Cerebellar cortex (tissue), 1 donor: Measurements from ENCODE around the gene PCDHAC1.
A peak's percentile ranks its signal among the peaks of the same experiment; 100 is the strongest.
"Not testable (repeated sequence)": the region's sequence is repeated elsewhere in the genome, so short reads cannot be mapped to it uniquely, and the experiment has no call there.

ENCODE experiments used
- DNase-seq: peaks from one replicate; pipeline ENCODE4 v3.0.0-alpha.2; 2015; ENCODE audit warnings: low spot score

Gene PCDHAC1

GRCh38 chr5:140925806-140926442 is at the start of gene PCDHAC1:
Gene PCDHAC1 (plus strand): TSS chr5:140926299. CDS start chr5:140926893, 594 bp downstream.
- peak; percentile 51 for DNase-seq

DNA sequence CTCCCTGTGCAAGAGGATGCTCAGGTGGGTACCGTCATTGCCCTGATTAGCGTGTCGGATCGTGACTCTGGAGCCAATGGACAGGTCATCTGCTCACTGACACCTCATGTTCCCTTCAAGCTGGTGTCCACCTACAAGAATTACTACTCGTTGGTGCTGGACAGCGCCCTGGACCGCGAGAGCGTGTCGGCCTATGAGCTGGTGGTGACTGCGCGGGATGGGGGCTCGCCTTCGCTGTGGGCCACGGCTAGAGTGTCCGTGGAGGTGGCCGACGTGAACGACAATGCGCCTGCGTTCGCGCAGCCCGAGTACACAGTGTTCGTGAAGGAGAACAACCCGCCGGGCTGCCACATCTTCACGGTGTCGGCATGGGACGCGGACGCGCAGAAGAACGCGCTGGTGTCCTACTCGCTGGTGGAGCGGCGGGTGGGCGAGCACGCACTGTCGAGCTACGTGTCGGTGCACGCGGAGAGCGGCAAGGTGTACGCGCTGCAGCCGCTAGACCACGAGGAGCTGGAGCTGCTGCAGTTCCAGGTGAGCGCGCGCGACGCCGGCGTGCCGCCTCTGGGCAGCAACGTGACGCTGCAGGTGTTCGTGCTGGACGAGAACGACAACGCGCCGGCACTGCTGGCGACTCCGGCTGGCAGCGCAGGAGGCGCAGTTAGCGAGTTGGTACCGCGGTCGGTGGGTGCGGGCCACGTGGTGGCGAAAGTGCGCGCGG is 49.4 kb upstream of the PCDHAC1 start:
- DNase-seq = not testable (repeated sequence)

- no peak for DNase-seq
Observed at GRCh38 chr5:140877262-140877581, 48.9 kb upstream of the PCDHAC1 start.

DNA sequence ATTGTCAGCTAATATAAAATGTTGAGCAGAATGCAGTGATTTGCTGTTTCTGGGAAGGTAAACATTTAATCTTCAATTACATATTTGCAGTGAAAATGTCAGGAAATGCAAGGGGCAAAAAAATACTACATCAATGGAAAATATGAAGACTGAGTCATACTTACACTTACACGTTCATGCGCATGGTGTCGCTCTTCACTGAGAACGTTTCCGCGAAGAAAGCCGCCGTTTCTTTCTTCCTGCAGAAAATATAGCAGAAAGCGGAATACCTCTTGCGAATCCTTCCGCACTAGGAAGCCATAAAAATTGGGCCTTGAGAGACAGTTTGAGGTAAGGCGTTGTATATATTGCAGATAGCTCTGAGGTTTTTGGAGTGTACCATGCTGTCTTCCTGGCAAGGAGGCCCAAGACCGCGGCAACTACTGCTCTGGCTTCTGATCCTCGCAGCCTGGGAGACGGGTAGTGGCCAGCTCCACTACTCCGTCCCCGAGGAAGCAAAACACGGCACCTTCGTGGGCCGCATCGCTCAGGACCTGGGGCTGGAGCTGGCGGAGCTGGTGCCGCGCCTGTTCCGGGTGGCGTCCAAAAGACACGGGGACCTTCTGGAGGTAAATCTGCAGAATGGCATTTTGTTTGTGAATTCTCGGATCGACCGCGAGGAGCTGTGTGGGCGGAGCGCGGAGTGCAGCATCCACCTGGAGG is 44.1 kb upstream of the PCDHAC1 start, which contains the start of gene PCDHA13:
Gene PCDHA13 (plus strand): TSS at position 236 of the 702 bp plus-strand sequence. CDS start 145 bp downstream, at position 381.
- DNase-seq = peak; percentile 19

- peak; percentile 13 for DNase-seq
Observed at GRCh38 chr5:140882591-140882899, 43.6 kb upstream of the PCDHAC1 start.

DNA sequence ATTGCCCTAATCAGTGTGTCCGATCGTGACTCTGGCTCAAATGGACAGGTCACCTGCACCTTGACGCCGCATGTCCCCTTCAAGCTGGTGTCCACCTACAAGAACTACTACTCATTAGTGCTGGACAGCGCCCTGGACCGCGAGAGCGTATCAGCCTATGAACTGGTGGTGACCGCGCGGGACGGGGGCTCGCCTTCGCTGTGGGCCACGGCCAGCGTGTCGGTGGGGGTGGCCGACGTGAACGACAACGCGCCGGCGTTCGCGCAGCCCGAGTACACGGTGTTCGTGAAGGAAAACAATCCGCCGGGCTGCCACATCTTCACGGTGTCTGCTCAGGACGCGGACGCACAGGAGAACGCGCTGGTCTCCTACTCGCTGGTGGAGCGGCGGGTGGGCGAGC is 42.7 kb upstream of the PCDHAC1 start:
- DNase-seq = no peak

- no peak for DNase-seq
Observed at GRCh38 chr5:140883927-140884697, 42.0 kb upstream of the PCDHAC1 start.

GRCh38 chr5:140916325-140916724 is 9.8 kb upstream of the PCDHAC1 start:
- no peak for DNase-seq

- DNase-seq = peak; percentile 11
Observed at GRCh38 chr5:140923601-140924000, 2.5 kb upstream of the PCDHAC1 start.

DNA sequence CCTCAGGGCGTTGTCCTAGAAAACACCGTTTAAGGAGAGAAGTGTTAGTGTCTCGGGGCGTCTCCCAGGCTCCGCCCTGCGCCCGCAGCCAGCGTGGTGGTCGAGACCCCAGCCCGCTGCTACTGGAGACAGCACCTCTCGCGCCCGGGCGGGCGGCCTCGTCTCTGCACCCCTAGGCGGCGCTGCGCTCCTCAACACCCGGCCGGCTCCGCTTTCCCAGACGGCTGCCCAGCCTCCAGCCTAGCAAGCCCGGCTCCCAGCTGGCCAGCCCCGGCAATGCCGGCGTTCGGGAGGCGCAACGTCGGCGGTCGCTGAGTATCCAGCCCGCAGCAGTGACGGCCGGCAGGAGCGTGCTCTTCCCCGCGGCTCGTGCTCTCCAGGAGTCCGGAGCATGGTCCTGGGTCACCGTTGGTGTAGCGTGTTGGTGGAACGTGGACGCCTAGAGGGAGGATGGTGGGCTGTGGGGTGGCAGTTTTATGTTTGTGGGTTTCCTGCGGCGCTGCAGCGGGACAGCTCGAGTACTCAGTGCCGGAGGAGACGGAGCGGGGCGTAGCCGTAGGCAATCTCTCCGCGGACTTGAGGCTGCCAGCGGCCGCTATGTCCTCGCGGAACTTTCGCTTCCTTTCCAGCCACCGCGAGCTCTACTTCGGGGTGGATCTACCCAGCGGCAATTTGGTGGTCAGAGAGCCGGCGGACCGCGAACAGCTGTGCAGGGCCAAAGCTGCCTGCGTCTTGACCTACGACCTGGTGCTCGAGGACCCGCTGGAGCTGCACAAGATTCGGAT is 536 bp downstream of the PCDHAC1 start:
- DNase-seq = peak; percentile 83

GRCh38 chr5:140927228-140927573 is 1.1 kb downstream of the PCDHAC1 start:
- peak; percentile 20 for DNase-seq

DNA sequence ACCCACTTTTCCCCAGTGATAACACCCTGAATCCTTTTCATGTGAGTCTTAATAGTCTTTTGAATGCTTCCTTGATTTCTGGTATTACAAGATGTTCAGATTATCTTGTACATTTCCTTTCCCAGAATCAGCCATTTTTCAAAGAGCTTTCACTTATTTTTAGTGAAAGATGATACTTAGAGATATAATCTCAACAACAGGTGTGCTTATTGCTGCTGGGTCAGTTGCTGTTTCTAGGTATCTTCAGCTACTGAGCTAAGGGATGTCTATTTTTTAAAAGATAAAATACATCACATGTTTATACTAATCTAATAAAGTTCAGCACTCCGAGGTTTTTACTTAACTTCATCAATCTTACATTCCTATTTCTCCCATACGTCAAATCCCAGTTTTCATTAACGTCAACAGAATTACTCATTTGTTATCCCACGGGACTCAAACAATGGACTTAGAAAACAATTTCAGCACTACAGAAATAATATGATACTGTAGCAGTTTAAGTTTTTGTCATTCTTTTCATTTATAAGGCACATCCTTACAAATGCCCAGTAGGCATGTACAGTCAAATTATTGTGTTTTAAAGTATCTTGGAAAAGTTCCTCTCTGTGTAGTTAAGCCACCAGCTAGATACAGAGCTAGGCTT is 9.0 kb downstream of the PCDHAC1 start:
- no peak for DNase-seq

DNA sequence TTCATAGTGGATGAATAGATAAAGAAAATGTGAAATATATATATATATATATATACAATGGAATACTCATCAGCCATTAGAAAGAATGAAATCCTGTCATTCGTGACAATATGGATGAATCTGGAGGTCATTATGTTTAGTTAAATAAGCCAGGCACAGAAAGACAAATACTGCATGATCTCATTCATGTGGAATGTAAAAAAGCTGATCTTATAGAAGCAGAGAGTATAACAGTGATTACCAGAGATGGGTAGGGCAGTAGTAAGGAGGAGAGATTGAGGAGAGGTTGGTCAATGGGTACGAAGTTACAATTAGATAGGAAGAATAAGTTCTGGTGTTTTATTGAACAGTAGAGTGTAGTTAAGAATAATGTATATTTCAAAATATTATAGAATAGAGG is 20.5 kb downstream of the PCDHAC1 start:
- no peak for DNase-seq

DNA sequence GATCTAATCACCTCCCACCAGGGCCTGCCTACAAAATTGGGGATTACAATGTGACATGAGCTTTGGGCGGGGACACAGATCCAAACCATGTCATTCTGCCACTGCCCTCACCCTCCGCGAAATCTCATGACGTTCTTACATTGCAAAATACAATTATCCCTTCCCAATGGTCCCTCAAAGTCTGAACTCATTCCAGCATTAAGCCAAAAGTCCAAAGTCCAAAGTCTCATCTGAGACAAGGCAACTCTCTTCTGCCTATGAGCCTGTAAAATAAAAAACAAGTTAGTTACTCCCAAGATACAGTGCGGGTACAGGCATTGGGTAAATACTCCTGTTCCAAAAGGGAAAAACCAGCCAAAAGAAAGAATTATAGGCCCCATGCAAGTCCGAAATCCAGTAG is 25.5 kb downstream of the PCDHAC1 start:
- no peak for DNase-seq

DNA sequence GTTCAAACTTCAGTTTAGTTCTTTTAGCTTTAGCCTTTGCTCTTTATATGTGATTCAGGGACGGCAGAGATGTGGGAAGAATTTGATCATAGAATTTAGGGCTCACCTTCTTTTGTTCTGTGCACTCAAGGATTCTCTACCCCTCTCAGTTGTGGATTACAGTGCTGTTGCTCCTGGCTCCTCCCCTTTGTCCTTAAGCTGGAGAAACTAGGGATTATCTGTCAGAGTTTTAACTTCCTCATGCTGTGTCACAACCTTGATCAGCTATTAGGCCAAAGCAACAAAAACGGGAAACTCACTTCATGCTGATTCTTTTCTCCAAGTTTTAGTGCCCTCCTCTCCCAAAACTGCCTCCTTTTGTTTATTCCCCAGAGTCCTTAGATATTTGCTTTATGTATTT is 27.1 kb downstream of the PCDHAC1 start:
- DNase-seq = no peak

DNA sequence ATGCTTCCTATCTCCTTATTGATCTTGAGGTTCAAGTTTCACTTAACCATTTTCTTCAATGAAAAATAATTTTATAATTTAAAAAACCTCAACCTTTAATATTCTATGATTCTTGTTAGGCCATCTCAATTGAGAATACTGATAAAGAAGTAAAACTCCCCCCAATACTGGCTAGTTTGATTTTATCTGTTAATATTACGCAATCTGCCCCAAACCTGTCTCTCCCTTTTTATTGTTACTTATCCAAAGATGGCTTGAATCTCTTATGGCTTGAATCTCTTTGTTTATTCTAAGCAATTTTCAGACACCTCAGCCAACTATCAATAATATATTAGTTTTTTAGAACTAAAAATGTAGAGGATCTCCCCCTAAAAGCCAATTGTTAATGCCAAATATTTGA is 36.1 kb downstream of the PCDHAC1 start:
- DNase-seq = no peak

GRCh38 chr5:140964356-140964755 is 38.3 kb downstream of the PCDHAC1 start:
- no peak for DNase-seq

GRCh38 chr5:140965905-140966292 is 39.8 kb downstream of the PCDHAC1 start:
- DNase-seq = no peak

GRCh38 chr5:140966293-140967225 is 40.5 kb downstream of the PCDHAC1 start, which contains the start of gene PCDHAC2:
Gene PCDHAC2 (plus strand): TSS chr5:140966476. CDS start chr5:140966767, 291 bp downstream.
- peak; percentile 86 for DNase-seq
